Thyroid gland (tissue), 4 donors: ENCODE measurements around the gene AKR1E2.

Experiments used
- POLR2A ChIP-seq, 2 donors: fragments of 450-650 bp; IDR thresholded peaks; one replicate each; pipeline ENCODE4 v1.6.1; 2017; ENCODE audit warnings: antibody characterized with exemption in 2 of 2, mild to moderate bottlenecking in 2 of 2, moderate library complexity in 1 of 2
- TF ChIP-seq, protein P1 (sequence below), 6 experiments: fragments of 200-600 bp in 3 of 6; fragments of 450-650 bp in 3 of 6; sonication (generic) in 3 of 6; IDR thresholded peaks; one replicate each; pipeline ENCODE4 v1.5.1; 2016 to 2019; ENCODE audit warnings: antibody characterized with exemption in 6 of 6, mild to moderate bottlenecking in 2 of 6, inconsistent platforms in 1 of 6, moderate library complexity in 1 of 6

DNA sequence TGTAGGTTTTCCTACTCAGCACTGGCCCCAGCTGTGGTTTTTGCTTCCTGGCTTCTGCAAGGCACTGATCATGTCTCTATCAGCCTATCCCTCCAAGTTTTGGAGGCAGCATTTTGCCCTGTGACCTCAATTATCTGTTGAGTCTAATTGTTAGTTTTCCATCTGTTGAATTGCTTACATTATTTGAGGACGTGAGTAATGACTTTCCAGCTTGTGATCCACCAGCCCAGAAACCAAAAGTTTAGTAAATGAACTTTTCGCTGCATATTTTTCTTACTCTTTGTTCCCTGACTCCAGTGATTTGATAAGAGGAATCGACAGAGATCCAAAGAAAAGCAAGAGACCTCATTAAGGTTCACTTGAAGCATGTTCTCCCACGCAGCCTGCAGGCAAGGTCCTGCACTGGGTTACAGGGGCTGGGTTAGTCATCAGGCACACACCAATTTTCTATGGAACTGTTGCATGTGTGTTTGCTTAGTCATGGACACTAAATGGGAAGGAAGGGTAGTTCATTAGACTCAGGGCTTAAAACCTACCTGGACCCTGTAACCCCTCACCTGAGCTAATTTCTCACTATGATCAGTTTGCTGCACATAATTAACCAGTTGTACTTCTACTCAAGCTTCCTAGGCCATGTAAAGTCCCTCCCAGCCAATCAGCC is 57.2 kb downstream of the AKR1E2 start:
- TF ChIP-seq, protein P1, sequence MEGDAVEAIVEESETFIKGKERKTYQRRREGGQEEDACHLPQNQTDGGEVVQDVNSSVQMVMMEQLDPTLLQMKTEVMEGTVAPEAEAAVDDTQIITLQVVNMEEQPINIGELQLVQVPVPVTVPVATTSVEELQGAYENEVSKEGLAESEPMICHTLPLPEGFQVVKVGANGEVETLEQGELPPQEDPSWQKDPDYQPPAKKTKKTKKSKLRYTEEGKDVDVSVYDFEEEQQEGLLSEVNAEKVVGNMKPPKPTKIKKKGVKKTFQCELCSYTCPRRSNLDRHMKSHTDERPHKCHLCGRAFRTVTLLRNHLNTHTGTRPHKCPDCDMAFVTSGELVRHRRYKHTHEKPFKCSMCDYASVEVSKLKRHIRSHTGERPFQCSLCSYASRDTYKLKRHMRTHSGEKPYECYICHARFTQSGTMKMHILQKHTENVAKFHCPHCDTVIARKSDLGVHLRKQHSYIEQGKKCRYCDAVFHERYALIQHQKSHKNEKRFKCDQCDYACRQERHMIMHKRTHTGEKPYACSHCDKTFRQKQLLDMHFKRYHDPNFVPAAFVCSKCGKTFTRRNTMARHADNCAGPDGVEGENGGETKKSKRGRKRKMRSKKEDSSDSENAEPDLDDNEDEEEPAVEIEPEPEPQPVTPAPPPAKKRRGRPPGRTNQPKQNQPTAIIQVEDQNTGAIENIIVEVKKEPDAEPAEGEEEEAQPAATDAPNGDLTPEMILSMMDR (IDR thresholded peaks at IDR 0.05) = no peak
- no peak for TF ChIP-seq POLR2A (IDR thresholded peaks at IDR 0.05)
